HG03342 (cell line): ENCODE measurements around the gene GRXCR2.
"Not testable (repeated sequence)": the region's sequence is repeated elsewhere in the genome, so short reads cannot be mapped to it uniquely, and the experiment has no call there.

Experiments
- ATAC-seq: cut with Tn5 transposase; IDR thresholded peaks from one replicate; pipeline ENCODE4 v1.9.1; 2021; ENCODE audit warnings: mild to moderate bottlenecking, moderate library complexity; ENCODE audit not compliant: unreplicated experiment

The GRXCR2 gene

GRCh38 chr5:145872914-145873313, at the start of gene GRXCR2:
GRXCR2 (minus strand) TSS chr5:145873014; CDS start chr5:145872968, 46 bp downstream.
- no peak for ATAC-seq

GRCh38 chr5:145922059-145922458, 49.2 kb upstream of the GRXCR2 start:
- ATAC-seq: no peak

GRCh38 chr5:145921211-145921610, 48.4 kb upstream of the GRXCR2 start:
- no peak for ATAC-seq

- no peak for ATAC-seq
Observed at GRCh38 chr5:145920542-145921210, 47.9 kb upstream of the GRXCR2 start.

- ATAC-seq: no peak
Observed at GRCh38 chr5:145919413-145919812, 46.6 kb upstream of the GRXCR2 start.

GRCh38 chr5:145918397-145918796, 45.6 kb upstream of the GRXCR2 start:
- ATAC-seq: no peak

- no peak for ATAC-seq
Observed at GRCh38 chr5:145917288-145917687, 44.5 kb upstream of the GRXCR2 start.

GRCh38 chr5:145915970-145916638, 43.3 kb upstream of the GRXCR2 start:
- ATAC-seq: no peak

GRCh38 chr5:145913701-145914100, 40.9 kb upstream of the GRXCR2 start:
- ATAC-seq: no peak

GRCh38 chr5:145912594-145912993, 39.8 kb upstream of the GRXCR2 start:
- no peak for ATAC-seq

GRCh38 chr5:145912019-145912418, 39.2 kb upstream of the GRXCR2 start:
- no peak for ATAC-seq

- ATAC-seq: no peak
Observed at GRCh38 chr5:145911164-145911563, 38.4 kb upstream of the GRXCR2 start.

GRCh38 chr5:145908206-145908960, 35.6 kb upstream of the GRXCR2 start:
- no peak for ATAC-seq

GRCh38 chr5:145906401-145906800, 33.6 kb upstream of the GRXCR2 start:
- ATAC-seq: no peak

GRCh38 chr5:145904743-145905142, 31.9 kb upstream of the GRXCR2 start:
- no peak for ATAC-seq

GRCh38 chr5:145903867-145904266, 31.1 kb upstream of the GRXCR2 start:
- ATAC-seq: no peak

GRCh38 chr5:145903113-145903512, 30.3 kb upstream of the GRXCR2 start:
- peak; percentile 73 for ATAC-seq

GRCh38 chr5:145902421-145902820, 29.6 kb upstream of the GRXCR2 start:
- no peak for ATAC-seq

GRCh38 chr5:145898171-145898570, 25.4 kb upstream of the GRXCR2 start:
- ATAC-seq: no peak

GRCh38 chr5:145891378-145891777, 18.6 kb upstream of the GRXCR2 start:
- not testable (repeated sequence) for ATAC-seq

- no peak for ATAC-seq
Observed at GRCh38 chr5:145889611-145890010, 16.8 kb upstream of the GRXCR2 start.
